ENCODE data around the gene VNN1.

DNA sequence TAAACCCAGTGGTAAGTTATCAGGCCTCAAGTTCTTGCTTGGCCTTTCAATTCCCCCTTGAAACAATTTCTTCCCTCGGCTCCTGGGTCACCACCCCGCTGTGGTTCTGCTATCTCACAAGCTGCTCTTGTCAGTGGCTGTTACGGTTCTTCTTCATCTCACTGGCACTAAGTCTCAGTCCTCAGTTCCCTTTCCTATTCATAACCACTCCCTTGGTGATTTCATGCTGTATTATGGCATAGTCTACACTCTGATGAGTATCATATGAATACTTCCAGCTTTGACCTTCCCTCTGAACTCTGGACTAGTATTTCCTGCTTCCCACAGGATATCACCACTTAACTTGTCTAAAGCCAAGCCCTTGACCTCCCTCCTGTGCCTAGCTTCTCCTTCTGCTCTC is 62.8 kb downstream of the VNN1 start:
- TF ChIP-seq POLR2A (IDR thresholded peaks at IDR 0.05), result no peak
- TF ChIP-seq, protein P1, sequence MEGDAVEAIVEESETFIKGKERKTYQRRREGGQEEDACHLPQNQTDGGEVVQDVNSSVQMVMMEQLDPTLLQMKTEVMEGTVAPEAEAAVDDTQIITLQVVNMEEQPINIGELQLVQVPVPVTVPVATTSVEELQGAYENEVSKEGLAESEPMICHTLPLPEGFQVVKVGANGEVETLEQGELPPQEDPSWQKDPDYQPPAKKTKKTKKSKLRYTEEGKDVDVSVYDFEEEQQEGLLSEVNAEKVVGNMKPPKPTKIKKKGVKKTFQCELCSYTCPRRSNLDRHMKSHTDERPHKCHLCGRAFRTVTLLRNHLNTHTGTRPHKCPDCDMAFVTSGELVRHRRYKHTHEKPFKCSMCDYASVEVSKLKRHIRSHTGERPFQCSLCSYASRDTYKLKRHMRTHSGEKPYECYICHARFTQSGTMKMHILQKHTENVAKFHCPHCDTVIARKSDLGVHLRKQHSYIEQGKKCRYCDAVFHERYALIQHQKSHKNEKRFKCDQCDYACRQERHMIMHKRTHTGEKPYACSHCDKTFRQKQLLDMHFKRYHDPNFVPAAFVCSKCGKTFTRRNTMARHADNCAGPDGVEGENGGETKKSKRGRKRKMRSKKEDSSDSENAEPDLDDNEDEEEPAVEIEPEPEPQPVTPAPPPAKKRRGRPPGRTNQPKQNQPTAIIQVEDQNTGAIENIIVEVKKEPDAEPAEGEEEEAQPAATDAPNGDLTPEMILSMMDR (IDR thresholded peaks at IDR 0.05), result no peak

Data from thyroid gland (tissue), 4 donors.